C4-2B (cell line): Measurements from ENCODE around the gene TMEM117.
"Not testable (repeated sequence)": the region's sequence is repeated elsewhere in the genome, so short reads cannot be mapped to it uniquely, and the experiment has no call there.

ENCODE experiments used
- ZFX ChIP-seq: fragments of 450-650 bp; IDR thresholded peaks from 2 replicates; pipeline ENCODE4 v1.6.1; 2017
- TF ChIP-seq, protein P1 (sequence below): fragments of 450-650 bp; conservative IDR thresholded peaks from 2 replicates; pipeline ENCODE4 v1.5.1; 2017; ENCODE audit warnings: mild to moderate bottlenecking

DNA sequence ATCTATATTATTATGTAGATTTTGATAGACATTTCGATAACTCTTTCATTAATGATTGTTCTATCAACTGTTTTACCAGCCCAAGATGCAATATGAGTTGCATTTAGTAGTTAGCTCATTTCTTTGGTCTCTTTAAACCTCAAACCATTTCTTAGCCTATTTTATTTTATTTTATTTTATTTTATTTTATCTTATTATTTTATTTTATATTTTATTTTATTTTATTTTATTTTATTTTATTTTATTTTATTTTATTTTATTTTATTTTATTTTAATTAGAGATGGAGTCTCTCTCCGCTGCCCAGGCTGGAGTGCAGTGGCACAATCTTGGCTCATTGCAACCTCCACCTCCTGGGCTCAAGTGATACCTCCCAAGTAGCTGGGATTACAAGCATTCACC, 191.0 kb downstream of the TMEM117 start:
- TF ChIP-seq, protein P1, sequence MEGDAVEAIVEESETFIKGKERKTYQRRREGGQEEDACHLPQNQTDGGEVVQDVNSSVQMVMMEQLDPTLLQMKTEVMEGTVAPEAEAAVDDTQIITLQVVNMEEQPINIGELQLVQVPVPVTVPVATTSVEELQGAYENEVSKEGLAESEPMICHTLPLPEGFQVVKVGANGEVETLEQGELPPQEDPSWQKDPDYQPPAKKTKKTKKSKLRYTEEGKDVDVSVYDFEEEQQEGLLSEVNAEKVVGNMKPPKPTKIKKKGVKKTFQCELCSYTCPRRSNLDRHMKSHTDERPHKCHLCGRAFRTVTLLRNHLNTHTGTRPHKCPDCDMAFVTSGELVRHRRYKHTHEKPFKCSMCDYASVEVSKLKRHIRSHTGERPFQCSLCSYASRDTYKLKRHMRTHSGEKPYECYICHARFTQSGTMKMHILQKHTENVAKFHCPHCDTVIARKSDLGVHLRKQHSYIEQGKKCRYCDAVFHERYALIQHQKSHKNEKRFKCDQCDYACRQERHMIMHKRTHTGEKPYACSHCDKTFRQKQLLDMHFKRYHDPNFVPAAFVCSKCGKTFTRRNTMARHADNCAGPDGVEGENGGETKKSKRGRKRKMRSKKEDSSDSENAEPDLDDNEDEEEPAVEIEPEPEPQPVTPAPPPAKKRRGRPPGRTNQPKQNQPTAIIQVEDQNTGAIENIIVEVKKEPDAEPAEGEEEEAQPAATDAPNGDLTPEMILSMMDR, result not testable (repeated sequence)
- TF ChIP-seq ZFX, result not testable (repeated sequence)
